NCI-H446 treated with DMSO at 0.1 percent for 48 hours (cell line): ENCODE results near the gene MEP1B.

Source experiments
- DNase-seq: peaks from one replicate; lab custom pipeline; 2025; lab: John Stamatoyannopoulos, UW

MEP1B gene

DNA sequence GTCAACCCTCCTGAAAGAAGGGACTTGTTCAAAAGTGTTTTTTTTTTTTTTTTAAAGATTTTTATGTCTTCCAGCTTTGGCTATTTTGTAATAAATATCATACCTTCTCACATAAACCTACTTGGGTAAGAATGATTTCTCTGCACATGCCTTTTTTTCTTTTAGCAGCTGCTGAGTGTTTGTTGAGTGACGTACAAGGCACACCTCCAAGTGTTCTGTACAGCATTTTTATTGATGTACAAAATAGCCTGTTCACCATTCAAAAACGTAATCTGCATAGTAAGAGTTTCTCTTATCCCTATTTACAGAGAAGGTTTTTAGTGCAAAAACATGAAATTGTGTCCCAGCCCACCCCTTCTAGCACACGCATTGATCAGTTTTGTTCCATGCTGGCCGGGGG, 77.6 kb downstream of the MEP1B start:
- no peak for DNase-seq
